ENCODE data around the gene NLRC5. TPM values are rescaled to one million over a fixed set of nuclear protein-coding genes. Genes with fewer than 3 reads are reported as not detected.
"Not testable (repeated sequence)": the region's sequence is repeated elsewhere in the genome, so short reads cannot be mapped to it uniquely, and the experiment has no call there.

The NLRC5 gene
- total RNA-seq, 1 experiment from 2014 or later, result 29.4 TPM

GRCh38 chr16:57003439-57004386, 14.4 kb downstream of the NLRC5 start:
- Histone ChIP-seq H3K36me3 (peaks cover 29% of the 10 kb centered on the region), H3K9me3 (replicated peaks) (no peaks in the 10 kb centered on the region), H3K4me1 (replicated peaks) (peaks cover 26% of the 10 kb centered on the region), H3K27ac (no peak overlapping the region), H3K27me3 (replicated peaks) (no peaks in the 10 kb centered on the region), H3K4me3 (no peak overlapping the region)
- no peak for DNase-seq (ENCODE audit: low read depth in 1 of 2, low spot score in 2 of 2)

DNA sequence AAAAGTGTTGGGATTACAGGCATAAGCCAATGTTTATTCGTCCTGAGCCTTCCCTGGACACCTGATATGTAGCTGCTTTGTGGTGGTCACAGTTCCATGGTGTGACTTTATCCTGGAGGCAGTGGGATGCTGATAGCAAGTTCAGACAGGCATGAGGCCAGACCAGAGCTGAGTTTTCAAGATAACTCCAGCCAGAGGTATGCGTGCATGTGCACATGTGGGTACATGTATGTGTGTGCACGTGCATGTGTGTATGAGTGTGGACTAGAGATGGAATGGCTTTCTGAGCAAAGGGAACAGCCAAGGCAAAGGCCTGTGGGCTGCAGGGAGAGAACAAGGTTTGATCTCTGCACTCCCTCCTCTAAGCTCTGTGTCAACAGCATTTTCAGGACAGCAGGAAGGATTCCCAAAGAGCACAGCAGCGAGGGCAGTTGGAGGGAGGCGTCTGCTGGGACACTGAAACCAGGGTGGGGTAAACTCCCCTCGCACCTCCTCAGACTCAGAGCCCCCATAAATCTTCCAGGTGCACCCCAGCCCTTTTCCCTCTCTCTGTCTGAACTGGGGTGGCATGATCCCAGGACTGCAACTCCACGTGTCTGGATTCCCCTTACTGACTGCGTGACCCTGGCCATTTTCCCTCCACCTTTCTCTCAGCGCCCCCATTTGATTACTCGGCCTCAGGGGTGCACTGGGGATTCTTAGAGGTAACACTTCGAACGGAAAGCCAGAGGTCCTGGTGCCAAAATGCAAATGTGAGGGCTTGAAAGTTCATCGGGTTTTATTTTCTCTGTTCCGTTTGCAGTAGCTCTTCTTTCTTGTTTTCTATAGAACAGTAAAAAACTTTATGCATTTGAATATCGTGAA, 15.3 kb downstream of the NLRC5 start:
- no peak overlapping the region for H3K4me3 ChIP-seq
- peaks cover 20% of the 10 kb centered on the region for H3K36me3 ChIP-seq
- H3K27ac ChIP-seq, result no peak overlapping the region
- H3K4me1 ChIP-seq (replicated peaks), result peaks cover 17% of the 10 kb centered on the region
- no peak for DNase-seq (ENCODE audit: low read depth in 1 of 2, low spot score in 2 of 2)
- H3K27me3 ChIP-seq (replicated peaks), result no peaks in the 10 kb centered on the region
- H3K9me3 ChIP-seq (replicated peaks), result no peaks in the 10 kb centered on the region

DNA sequence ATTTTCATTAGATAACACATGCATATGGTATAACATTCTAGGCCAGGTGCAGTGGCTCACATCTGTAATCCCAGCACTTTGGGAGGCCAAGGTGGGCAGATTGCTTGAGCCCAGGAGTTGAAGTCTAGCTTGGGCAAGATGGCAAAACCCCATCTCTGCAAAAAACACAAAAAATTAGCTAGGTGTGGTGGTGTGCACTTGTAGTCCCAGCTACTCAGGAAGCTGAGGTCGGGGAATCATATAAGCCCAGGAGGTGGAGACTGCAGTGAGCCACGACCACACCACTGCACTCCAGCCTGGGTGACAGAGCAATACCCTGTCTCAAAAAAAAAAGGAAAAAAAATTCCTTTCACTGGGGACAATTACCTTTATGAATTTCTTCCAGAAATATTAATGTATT, 16.2 kb downstream of the NLRC5 start:
- H3K4me1 ChIP-seq (replicated peaks), result not testable (repeated sequence)

DNA sequence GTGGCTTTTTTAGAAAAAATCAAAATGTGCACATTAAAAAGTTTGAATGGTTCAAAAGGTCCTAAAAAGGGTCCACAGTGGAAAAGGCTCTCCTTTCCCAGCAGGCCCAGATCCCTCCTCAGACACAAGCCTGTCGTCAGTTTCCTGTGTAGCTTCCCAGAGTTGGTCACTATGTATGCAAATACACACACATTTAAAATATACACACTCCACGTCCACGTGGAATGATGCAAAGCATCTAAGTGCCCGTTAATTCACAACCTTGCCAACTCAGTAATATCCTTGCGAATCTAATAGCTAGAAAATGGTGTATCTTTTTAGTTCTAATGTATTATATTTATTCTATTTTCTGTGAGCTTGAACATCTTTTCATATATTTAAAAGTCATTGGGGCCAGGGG, 17.7 kb downstream of the NLRC5 start:
- Histone ChIP-seq H3K4me3 (no peak overlapping the region), H3K27me3 (replicated peaks) (no peaks in the 10 kb centered on the region), H3K36me3 (peaks cover 13% of the 10 kb centered on the region), H3K9me3 (replicated peaks) (no peaks in the 10 kb centered on the region), H3K4me1 (replicated peaks) (no peaks in the 10 kb centered on the region; the same call in 1 of the 2 replicates), H3K27ac (no peak overlapping the region)
- no peak for DNase-seq (ENCODE audit: low read depth in 1 of 2, low spot score in 2 of 2)

More for the DNA sequence above, 16.2 kb downstream of the NLRC5 start:
- not testable (repeated sequence) for DNase-seq (ENCODE audit: low read depth in 1 of 2, low spot score in 2 of 2); H3K9me3 ChIP-seq (replicated peaks); H3K27ac ChIP-seq; H3K27me3 ChIP-seq (replicated peaks); H3K4me3 ChIP-seq
- H3K36me3 ChIP-seq, result peaks cover 19% of the 10 kb centered on the region

- no peak for DNase-seq (ENCODE audit: low read depth in 1 of 2, low spot score in 2 of 2)
- no peaks in the 10 kb centered on the region for H3K9me3 ChIP-seq (replicated peaks)
These were observed 18.2 kb downstream of the NLRC5 start for GRCh38 chr16:57007530-57007929.

DNA sequence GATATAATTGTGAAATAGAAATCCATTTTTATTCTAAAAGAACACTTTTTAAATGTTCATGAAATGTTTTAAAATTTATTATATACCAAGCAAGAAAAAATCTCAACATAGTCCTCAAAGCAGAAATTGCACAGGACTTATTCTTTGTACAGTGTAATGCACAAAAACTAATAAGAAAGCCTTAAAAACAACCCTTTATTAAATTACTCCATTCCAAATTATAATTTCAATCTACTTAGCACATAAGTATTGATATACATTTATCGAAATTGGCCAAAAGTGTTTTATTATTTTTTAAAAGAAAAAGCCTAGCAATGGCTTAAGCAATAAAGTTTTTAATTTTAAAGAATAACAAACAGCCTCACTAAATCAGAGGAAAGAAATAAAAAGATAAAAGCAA, 19.1 kb downstream of the NLRC5 start:
- no peak overlapping the region for H3K4me3 ChIP-seq
- H3K36me3 ChIP-seq, result peaks cover 13% of the 10 kb centered on the region
- DNase-seq (ENCODE audit: low read depth in 1 of 2, low spot score in 2 of 2), result no peak
- no peak overlapping the region for H3K27ac ChIP-seq
- H3K27me3 ChIP-seq (replicated peaks), result no peaks in the 10 kb centered on the region
- H3K4me1 ChIP-seq (replicated peaks), result peaks cover 13% of the 10 kb centered on the region
- no peaks in the 10 kb centered on the region for H3K9me3 ChIP-seq (replicated peaks)

More at GRCh38 chr16:57007530-57007929, 18.2 kb downstream of the NLRC5 start:
- no peak overlapping the region for H3K4me3 ChIP-seq
- peaks cover 13% of the 10 kb centered on the region for H3K36me3 ChIP-seq
- H3K27me3 ChIP-seq (replicated peaks), result no peaks in the 10 kb centered on the region
- H3K27ac ChIP-seq, result no peak overlapping the region
- peaks cover 4% of the 10 kb centered on the region; the same call in 1 of the 2 replicates for H3K4me1 ChIP-seq (replicated peaks)

DNA sequence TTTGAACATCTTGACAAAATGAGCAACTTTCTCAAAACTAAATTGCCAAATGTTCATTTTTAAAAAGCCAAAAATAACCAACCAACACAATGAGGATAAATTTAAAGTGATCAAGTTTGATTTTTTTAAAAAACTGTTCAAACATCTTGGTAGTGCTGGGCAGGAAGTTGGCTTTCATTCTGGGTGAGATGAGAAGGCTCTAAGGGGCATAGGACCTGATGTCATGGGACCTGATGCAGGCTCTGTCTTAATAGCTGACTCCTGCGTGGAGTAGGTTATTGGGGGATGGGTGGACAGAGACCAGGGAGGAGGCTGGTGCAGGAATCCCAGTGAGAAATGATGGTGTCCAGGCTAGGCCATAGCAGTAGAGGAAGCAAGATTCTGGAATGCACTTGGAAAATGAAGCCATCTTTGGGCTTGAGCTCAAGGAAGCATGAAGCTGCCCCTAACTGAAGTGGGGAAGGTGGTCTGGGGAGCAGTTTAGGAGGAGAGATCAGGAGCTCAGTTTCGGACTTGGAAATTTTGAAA, 20.4 kb downstream of the NLRC5 start:
- Histone ChIP-seq H3K36me3 (peaks cover 12% of the 10 kb centered on the region), H3K9me3 (replicated peaks) (no peaks in the 10 kb centered on the region), H3K4me1 (replicated peaks) (peaks cover 22% of the 10 kb centered on the region), H3K4me3 (no peak overlapping the region), H3K27me3 (replicated peaks) (no peaks in the 10 kb centered on the region), H3K27ac (no peak overlapping the region)
- DNase-seq (ENCODE audit: low read depth in 1 of 2, low spot score in 2 of 2), result no peak

- no peak for DNase-seq (ENCODE audit: low read depth in 1 of 2, low spot score in 2 of 2)
- peak overlapping the region; percentile 85; the same call in 1 of the 2 replicates for H3K27ac ChIP-seq
These were observed 23.0 kb downstream of the NLRC5 start for GRCh38 chr16:57012353-57012752.

GRCh38 chr16:57013229-57013628, 23.9 kb downstream of the NLRC5 start:
- peaks cover 30% of the 10 kb centered on the region for H3K36me3 ChIP-seq
- H3K27ac ChIP-seq, result peak overlapping the region; percentile 85
- H3K27me3 ChIP-seq (replicated peaks), result no peaks in the 10 kb centered on the region
- peak in 1 of 2 experiments; percentile 39 for DNase-seq (ENCODE audit: low read depth in 1 of 2, low spot score in 2 of 2)
- no peaks in the 10 kb centered on the region for H3K9me3 ChIP-seq (replicated peaks)
- no peak overlapping the region for H3K4me3 ChIP-seq
- H3K4me1 ChIP-seq (replicated peaks), result peaks cover 32% of the 10 kb centered on the region

More at GRCh38 chr16:57012353-57012752, 23.0 kb downstream of the NLRC5 start:
- Histone ChIP-seq H3K4me3 (no peak overlapping the region), H3K9me3 (replicated peaks) (no peaks in the 10 kb centered on the region), H3K27me3 (replicated peaks) (no peaks in the 10 kb centered on the region), H3K4me1 (replicated peaks) (peaks cover 27% of the 10 kb centered on the region), H3K36me3 (peaks cover 21% of the 10 kb centered on the region)

- Histone ChIP-seq H3K4me1 (replicated peaks) (peaks cover 32% of the 10 kb centered on the region), H3K9me3 (replicated peaks) (no peaks in the 10 kb centered on the region), H3K27me3 (replicated peaks) (no peaks in the 10 kb centered on the region), H3K27ac (peak overlapping the region; percentile 85), H3K4me3 (no peak overlapping the region), H3K36me3 (peaks cover 37% of the 10 kb centered on the region)
- no peak for DNase-seq (ENCODE audit: low read depth in 1 of 2, low spot score in 2 of 2)
These were observed 24.5 kb downstream of the NLRC5 start for GRCh38 chr16:57013902-57014301.

- no peak for DNase-seq (ENCODE audit: low read depth in 1 of 2, low spot score in 2 of 2)
- Histone ChIP-seq H3K27me3 (replicated peaks) (no peaks in the 10 kb centered on the region), H3K27ac (no peak overlapping the region)
These were observed 26.9 kb downstream of the NLRC5 start for GRCh38 chr16:57016301-57016700.

GRCh38 chr16:57016831-57017230, 27.5 kb downstream of the NLRC5 start:
- H3K4me3 ChIP-seq, result no peak overlapping the region
- no peaks in the 10 kb centered on the region for H3K9me3 ChIP-seq (replicated peaks)
- DNase-seq (ENCODE audit: low read depth in 1 of 2, low spot score in 2 of 2), result no peak
- no peak overlapping the region for H3K27ac ChIP-seq
- peaks cover 62% of the 10 kb centered on the region for H3K36me3 ChIP-seq
- no peaks in the 10 kb centered on the region for H3K27me3 ChIP-seq (replicated peaks)
- H3K4me1 ChIP-seq (replicated peaks), result peaks cover 32% of the 10 kb centered on the region

More at GRCh38 chr16:57016301-57016700, 26.9 kb downstream of the NLRC5 start:
- Histone ChIP-seq H3K36me3 (peaks cover 57% of the 10 kb centered on the region), H3K9me3 (replicated peaks) (no peaks in the 10 kb centered on the region), H3K4me3 (no peak overlapping the region), H3K4me1 (replicated peaks) (peaks cover 32% of the 10 kb centered on the region)

DNA sequence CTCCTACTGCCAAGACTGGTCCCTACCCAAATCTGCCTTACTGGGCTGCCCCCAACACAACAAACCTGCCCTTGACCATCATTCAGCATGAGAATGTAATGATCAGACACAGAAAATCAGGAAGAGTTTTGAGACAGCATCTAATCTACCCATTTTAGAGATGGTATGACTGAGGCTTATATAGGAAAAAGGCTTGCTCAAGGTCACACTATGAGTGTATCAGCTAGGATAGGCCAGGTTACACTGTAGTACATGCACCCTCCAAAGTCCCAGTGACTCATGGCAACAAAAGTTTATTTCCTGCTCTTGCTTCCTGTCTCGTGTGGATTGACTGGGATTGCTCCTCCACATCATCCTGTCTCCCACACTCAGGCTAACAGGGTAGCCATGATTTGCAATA, 27.9 kb downstream of the NLRC5 start:
- no peak overlapping the region for H3K4me3 ChIP-seq
- no peak overlapping the region for H3K27ac ChIP-seq
- no peaks in the 10 kb centered on the region for H3K9me3 ChIP-seq (replicated peaks)
- H3K27me3 ChIP-seq (replicated peaks), result no peaks in the 10 kb centered on the region
- no peak for DNase-seq (ENCODE audit: low read depth in 1 of 2, low spot score in 2 of 2)
- peaks cover 30% of the 10 kb centered on the region for H3K4me1 ChIP-seq (replicated peaks)
- H3K36me3 ChIP-seq, result peaks cover 66% of the 10 kb centered on the region
